NOMO-1 treated with DMSO at 0.1 percent for 48 hours (cell line): ENCODE measurements around the gene GLTP.

Experiments used
- DNase-seq: peaks from one replicate; lab custom pipeline; 2025; ENCODE audit not compliant: unreplicated experiment; lab: John Stamatoyannopoulos, UW

Gene GLTP

GRCh38 chr12:109803678-109804077 lies 76.7 kb downstream of the GLTP start:
- no peak for DNase-seq

GRCh38 chr12:109802828-109803227 lies 77.5 kb downstream of the GLTP start:
- DNase-seq: no peak
